Coronary artery (tissue), 2 donors: ENCODE data around the gene PIGU.
"Not testable (repeated sequence)": the region's sequence is repeated elsewhere in the genome, so short reads cannot be mapped to it uniquely, and the experiment has no call there.

Experiments used
- DNase-seq: peaks from one replicate; pipeline ENCODE4 v3.0.0-alpha.2; 2017; ENCODE audit warnings: low spot score
- H3K27ac ChIP-seq, 2 donors: fragments of 200-600 bp; sonication (generic); one replicate each; pipeline ENCODE4 v1.5.1; 2016 to 2019
- H3K4me3 ChIP-seq: fragments of 200-600 bp; sonication (generic); 2 replicates; pipeline ENCODE4 v1.5.1; 2016; ENCODE audit warnings: mild to moderate bottlenecking, moderate library complexity
- TF ChIP-seq, protein P1 (sequence below): fragments of 200-600 bp; sonication (generic); IDR thresholded peaks from one replicate; pipeline ENCODE4 v1.5.1; 2019; ENCODE audit warnings: antibody characterized with exemption

PIGU gene

DNA sequence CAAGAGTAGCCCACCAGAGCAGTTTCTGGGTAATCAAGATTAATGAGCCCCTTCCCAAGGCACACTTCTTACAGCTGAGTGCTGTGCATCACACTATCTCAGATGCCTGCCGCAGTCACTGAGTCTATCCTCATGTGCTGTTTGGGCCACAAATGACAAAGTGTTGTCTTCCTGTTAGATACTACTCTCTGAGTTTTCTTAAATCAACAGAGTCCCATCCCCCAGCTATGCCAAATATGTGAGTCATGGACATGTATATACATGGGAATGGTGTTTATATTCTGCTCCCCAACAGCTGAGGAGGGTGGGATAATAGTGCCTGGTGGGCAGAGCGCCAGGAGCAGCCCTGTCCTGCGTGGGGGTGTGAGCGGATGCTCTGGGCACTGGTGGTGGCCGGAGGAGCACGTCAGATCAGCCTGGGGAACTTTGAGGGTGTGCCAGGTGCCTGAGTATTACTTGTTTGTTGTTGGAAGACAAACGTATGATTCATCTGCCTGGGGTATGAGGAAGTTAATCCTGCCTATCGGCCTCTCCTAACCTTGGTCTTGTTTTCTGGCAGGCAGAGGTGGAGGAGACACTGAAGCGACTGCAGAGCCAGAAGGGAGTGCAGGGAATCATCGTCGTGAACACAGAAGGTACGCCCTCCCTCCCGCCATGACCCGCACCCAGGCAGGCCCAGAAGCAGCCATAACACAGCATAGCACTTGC, 151.0 kb downstream of the PIGU start:
- H3K27ac ChIP-seq: peak overlapping the region; percentile 10 to 87
- peak; percentile 90 for DNase-seq
- H3K4me3 ChIP-seq: peak overlapping the region; percentile 11
- TF ChIP-seq, protein P1, sequence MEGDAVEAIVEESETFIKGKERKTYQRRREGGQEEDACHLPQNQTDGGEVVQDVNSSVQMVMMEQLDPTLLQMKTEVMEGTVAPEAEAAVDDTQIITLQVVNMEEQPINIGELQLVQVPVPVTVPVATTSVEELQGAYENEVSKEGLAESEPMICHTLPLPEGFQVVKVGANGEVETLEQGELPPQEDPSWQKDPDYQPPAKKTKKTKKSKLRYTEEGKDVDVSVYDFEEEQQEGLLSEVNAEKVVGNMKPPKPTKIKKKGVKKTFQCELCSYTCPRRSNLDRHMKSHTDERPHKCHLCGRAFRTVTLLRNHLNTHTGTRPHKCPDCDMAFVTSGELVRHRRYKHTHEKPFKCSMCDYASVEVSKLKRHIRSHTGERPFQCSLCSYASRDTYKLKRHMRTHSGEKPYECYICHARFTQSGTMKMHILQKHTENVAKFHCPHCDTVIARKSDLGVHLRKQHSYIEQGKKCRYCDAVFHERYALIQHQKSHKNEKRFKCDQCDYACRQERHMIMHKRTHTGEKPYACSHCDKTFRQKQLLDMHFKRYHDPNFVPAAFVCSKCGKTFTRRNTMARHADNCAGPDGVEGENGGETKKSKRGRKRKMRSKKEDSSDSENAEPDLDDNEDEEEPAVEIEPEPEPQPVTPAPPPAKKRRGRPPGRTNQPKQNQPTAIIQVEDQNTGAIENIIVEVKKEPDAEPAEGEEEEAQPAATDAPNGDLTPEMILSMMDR: no peak

DNA sequence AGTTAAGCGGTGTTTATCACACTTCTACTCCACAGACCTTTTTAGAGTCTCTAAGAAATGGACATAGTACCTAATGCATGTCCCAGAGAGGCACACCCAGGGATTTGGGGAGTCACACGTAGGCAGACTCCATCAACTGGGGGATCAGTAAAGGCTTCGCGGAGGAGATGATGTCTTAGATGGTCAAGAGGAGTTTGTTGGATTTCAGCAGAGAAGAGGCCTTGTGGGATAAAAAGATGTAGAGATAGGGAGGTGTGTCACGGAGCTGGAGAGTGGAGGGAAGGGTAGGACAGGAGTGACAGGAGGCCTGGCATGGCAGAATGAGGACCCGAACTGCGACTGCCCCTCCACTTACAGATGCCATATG, 151.6 kb downstream of the PIGU start:
- no peak for DNase-seq
- peak overlapping the region; percentile 10 to 87 for H3K27ac ChIP-seq
- no peak overlapping the region for H3K4me3 ChIP-seq
- TF ChIP-seq, protein P1: no peak

DNA sequence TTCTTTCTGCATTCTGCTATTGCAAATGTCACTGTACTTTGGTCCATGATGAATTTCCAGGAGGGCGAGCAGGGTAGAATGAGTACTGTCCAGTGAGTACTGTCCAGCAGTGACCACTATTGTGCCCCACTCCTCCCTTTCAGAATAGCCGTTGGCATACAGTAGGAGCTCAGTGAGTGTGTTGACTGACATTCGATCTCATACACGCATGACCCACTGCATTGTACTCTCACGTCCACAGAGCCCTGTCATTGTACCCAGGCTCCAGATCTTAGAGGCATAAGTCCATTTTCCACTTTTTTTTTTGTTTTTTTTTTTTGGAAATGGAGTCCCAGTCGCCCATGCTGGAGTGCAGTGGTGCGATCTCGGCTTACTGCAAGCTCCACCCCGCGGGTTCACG, 152.5 kb downstream of the PIGU start:
- Histone ChIP-seq H3K27ac (peak overlapping the region in 1 of 2 donors; percentile 87), H3K4me3 (no peak overlapping the region)
- DNase-seq: no peak
- TF ChIP-seq, protein P1: no peak

DNA sequence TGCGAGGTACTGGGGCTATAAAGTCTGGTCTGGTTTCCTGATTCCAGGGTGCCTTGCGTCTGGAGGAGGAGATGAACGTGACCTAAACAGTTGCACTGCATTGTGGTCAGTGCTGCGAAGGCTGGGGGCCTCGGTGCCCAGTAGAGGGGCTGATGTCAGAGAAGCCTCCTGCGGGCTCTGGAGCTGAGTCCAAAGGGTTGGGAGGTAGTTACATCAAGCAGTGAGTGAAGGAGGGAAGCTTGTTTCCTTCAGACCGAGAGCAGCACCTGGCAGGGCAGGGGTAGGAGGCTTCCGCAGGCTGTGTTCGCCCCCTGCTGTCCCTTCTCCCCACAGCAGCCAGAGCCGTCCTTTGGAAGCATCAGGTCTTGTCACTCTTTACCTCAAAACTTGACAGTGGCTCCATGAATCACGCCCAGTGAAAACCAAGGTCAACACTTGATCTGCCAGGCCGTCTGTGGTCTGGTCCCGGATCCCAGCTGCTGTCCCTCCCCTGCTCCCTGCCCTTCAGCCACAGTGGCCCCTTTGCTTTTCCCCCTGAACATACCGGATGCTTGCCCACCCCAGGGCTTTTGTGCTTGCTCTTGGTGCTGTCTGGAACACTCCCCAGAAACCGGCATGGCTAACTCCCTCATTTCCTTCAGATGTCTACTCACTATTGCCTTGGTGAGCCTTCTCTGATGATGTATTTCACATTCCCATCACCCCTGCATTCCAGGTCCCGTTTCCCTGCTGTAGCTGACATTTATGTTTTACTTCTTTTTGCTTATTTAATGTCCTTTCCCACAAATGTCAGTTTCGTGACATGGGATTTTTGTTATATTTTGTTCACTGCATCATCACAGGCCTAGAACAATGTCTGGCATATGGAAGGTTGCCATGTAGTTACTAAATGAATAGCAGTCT, 153.7 kb downstream of the PIGU start:
- H3K4me3 ChIP-seq: peak overlapping the region; percentile 39
- TF ChIP-seq, protein P1: peak; percentile 41
- DNase-seq: no peak
- peak overlapping the region; percentile 7 to 80 for H3K27ac ChIP-seq

DNA sequence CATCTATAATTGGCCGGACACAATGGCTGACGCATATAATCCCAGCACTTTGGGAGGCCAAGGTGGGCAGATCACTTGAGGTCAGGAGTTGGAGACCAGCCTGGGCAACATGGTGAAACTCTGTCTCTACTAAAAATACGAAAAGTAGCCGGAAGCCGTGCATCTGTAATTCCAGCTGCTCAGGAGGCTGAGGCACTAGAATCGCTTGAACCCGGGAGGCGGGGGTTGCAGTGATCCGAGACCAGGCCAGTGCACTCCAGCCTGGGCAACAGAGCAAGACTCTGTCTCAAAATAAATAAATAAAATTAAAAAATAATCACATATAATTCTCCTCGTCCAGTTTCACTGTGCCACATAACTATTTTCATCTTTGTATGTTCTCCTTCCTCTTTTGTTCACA, 157.1 kb downstream of the PIGU start:
- H3K4me3 ChIP-seq: not testable (repeated sequence)

DNA sequence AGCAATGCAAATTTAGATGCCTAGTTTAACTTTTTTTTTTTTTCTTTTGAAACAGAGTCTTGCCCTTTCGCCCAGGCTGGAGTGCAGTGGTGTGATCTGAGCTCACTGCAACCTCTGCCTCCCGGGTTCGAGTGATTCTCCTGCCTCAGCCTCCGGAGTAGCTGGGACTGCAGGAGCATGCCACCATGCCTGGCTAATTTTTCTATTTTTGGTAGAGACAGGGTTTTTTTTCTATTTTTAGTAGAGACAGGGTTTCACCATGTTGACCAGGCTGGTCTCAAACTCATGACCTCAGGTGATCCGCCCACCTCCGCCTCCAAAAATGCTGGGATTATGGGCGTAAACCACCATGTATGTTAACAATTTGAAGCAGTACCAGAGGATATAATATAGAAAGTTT, 158.0 kb downstream of the PIGU start:
- not testable (repeated sequence) for DNase-seq, H3K27ac ChIP-seq, H3K4me3 ChIP-seq

More for the DNA sequence above, 157.1 kb downstream of the PIGU start:
- not testable (repeated sequence) for H3K27ac ChIP-seq, DNase-seq

DNA sequence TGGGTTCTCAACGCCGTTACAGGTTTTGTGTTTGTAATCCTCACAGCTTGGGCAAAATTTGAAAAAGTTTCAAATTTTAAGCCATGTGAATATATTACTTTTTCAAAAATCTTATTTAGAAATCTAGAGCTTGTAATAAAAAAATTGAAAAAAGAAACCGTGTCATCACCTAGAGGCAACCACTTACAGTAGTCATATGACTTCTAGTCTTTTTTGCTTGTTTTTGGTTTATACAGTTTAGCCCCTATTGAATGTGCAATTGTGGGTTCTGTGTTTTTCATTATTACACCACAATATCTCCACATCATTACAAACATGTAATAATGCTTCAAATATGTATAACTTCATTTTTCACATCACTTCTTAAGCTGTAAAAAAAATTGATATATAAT, 159.8 kb downstream of the PIGU start:
- TF ChIP-seq, protein P1: no peak
- peak overlapping the region; percentile 78 for H3K4me3 ChIP-seq
- DNase-seq: no peak
- H3K27ac ChIP-seq: peak overlapping the region; percentile 92 to 94
